Vagina (tissue), 2 donors: ENCODE results near the gene TP53I13. TPM values are rescaled to one million over a fixed set of nuclear protein-coding genes. Genes with fewer than 3 reads are reported as not detected.

Experiments used
- DNase-seq, 2 donors: peaks; one replicate each; pipeline ENCODE4 v3.0.0-alpha.2; 2017; ENCODE audit errors: extremely low spot score in 2 of 2
- H3K27ac ChIP-seq: fragments of 200-600 bp; sonication (generic); one replicate; pipeline ENCODE4 v1.5.1; 2019
- H3K27me3 ChIP-seq: fragments of 200-600 bp; sonication (generic); one replicate; pipeline ENCODE4 v1.5.1; 2019
- H3K36me3 ChIP-seq, 2 donors: fragments of 200-600 bp; sonication (generic); one replicate each; pipeline ENCODE4 v1.5.1; 2017 to 2019
- H3K4me1 ChIP-seq: fragments of 200-600 bp; sonication (generic); one replicate; pipeline ENCODE4 v1.5.1; 2019
- H3K4me3 ChIP-seq, 2 donors: fragments of 200-600 bp; sonication (generic); 1 replicate in 1 of 2; 2 replicates in 1 of 2; pipeline ENCODE4 v1.5.1; 2016 to 2019
- H3K9me3 ChIP-seq: fragments of 200-600 bp; sonication (generic); one replicate; pipeline ENCODE4 v1.5.1; 2019
- CTCF ChIP-seq, 3 experiments: fragments of 450-650 bp in 2 of 3; fragments of 200-600 bp in 1 of 3; sonication (generic) in 1 of 3; IDR thresholded peaks; one replicate each; pipeline ENCODE4 v1.5.1; 2017 to 2019; ENCODE audit warnings: antibody characterized with exemption in 3 of 3, mild to moderate bottlenecking in 2 of 3, moderate library complexity in 2 of 3
- POLR2A ChIP-seq, 2 donors: fragments of 450-650 bp; IDR thresholded peaks; one replicate each; pipeline ENCODE4 v1.6.1; 2017; ENCODE audit warnings: antibody characterized with exemption in 2 of 2, mild to moderate bottlenecking in 2 of 2, moderate library complexity in 2 of 2
- POLR2AphosphoS5 ChIP-seq, 2 donors: sonication (generic); formaldehyde crosslinking; IDR thresholded peaks; one replicate each; pipeline ENCODE4 v1.9.0; 2017; ENCODE audit warnings: antibody characterized with exemption in 2 of 2, mild to moderate bottlenecking in 2 of 2, low read depth in 1 of 2; ENCODE audit not compliant: insufficient read depth in 1 of 2
- intact Hi-C: fragments of 100-400 bp; cut with DNase I; formaldehyde crosslinking; loops from one replicate; pipeline ENCODE4 v1.15.1; 2023
- total RNA-seq: library from RNA; depleted of rRNA; stranded (reverse); fragments of >200 nt; gene quantifications from one replicate; pipeline ENCODE4 v1.2.3, GENCODE V29; 2016

TP53I13 gene
- total RNA-seq, 1 donor from 2014 or later: 61.1 TPM

DNA sequence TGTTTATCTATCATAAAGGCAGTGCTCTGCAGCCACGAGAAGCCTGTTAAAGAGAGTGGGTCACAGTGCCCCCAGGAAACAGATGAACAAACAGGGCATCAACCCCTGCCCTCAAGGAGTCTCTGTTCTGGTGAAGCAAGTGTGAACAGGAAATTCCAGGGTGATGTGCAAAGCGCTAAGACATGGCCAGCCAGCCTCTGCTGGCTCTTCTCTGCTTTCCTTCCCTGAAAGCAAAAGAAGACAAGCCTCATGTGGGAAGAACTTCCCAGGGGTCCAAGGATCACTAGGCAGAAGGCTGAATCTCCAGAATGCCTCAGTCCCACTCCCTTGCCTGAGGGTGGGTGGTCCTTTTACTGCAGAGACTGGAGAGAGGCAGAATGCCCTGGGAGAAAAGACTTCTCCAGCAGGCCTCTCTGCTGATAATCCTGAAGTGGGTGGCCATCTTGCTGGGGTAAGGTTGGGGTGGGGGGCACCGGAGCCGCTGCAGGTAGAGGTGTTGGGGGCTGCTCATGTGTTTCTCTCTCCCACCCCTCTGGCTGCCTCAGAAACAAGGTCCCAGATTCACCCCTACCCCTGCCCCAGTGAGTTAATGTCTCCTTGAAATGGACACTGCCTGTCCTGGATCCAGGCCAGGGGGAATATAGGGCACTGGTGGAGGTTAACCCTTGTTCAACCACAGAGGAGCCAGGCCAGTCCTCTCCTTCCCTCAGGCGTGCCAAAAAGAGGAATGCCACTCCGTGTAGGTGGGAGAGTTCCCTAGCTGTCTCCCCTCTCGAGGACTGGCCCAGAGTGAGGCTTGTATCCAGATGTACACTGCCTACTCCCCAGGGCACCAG is 26.8 kb downstream of the TP53I13 start:
- H3K27ac ChIP-seq: peak overlapping the region; percentile 51
- no peaks in the 10 kb centered on the region for H3K27me3 ChIP-seq
- H3K4me1 ChIP-seq: peaks cover 62% of the 10 kb centered on the region
- H3K9me3 ChIP-seq: no peaks in the 10 kb centered on the region
- TF ChIP-seq CTCF (IDR thresholded peaks at IDR 0.05) (no peak), POLR2A (IDR thresholded peaks at IDR 0.05) (no peak), POLR2AphosphoS5 (IDR thresholded peaks at IDR 0.05; ENCODE audit: insufficient read depth in 1 of 2, low read depth in 1 of 2) (no peak)
- no peaks in the 10 kb centered on the region for H3K36me3 ChIP-seq
- no peak for DNase-seq
- H3K4me3 ChIP-seq: no peak overlapping the region
- intact Hi-C loops: no loop called here

- Histone ChIP-seq H3K27ac (peak overlapping the region; percentile 51), H3K4me3 (no peak overlapping the region), H3K27me3 (no peaks in the 10 kb centered on the region), H3K9me3 (no peaks in the 10 kb centered on the region), H3K4me1 (peaks cover 54% of the 10 kb centered on the region), H3K36me3 (no peaks in the 10 kb centered on the region)
- intact Hi-C loops: no loop called here
- no peak for TF ChIP-seq POLR2AphosphoS5 (IDR thresholded peaks at IDR 0.05; ENCODE audit: insufficient read depth in 1 of 2, low read depth in 1 of 2)
- no peak for TF ChIP-seq POLR2A (IDR thresholded peaks at IDR 0.05)
- TF ChIP-seq CTCF (IDR thresholded peaks at IDR 0.05): no peak
- DNase-seq: no peak
These were observed 27.7 kb downstream of the TP53I13 start for GRCh38 chr17:29595943-29596774.

DNA sequence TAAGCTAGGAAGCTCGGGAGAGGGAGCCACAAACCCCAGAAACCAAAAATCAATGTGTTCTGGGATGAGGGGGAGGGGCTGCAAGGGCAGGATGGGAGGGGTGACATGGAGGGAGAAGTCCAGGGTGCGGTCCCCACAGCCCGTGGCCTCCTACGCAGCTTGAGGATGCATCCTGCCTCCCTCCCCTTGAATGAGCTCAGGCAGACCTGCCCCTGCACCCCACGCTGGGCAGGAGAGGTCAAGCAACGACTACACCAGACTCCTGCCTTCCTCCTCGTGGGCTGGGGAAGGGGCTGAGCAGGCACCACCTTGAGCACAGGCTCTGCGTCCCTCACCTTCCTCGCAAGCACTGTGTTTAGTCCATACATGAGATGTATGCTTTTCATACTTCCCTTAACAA is 28.3 kb downstream of the TP53I13 start:
- H3K4me1 ChIP-seq: peaks cover 47% of the 10 kb centered on the region
- no peak for DNase-seq
- H3K27ac ChIP-seq: peak overlapping the region; percentile 51

DNA sequence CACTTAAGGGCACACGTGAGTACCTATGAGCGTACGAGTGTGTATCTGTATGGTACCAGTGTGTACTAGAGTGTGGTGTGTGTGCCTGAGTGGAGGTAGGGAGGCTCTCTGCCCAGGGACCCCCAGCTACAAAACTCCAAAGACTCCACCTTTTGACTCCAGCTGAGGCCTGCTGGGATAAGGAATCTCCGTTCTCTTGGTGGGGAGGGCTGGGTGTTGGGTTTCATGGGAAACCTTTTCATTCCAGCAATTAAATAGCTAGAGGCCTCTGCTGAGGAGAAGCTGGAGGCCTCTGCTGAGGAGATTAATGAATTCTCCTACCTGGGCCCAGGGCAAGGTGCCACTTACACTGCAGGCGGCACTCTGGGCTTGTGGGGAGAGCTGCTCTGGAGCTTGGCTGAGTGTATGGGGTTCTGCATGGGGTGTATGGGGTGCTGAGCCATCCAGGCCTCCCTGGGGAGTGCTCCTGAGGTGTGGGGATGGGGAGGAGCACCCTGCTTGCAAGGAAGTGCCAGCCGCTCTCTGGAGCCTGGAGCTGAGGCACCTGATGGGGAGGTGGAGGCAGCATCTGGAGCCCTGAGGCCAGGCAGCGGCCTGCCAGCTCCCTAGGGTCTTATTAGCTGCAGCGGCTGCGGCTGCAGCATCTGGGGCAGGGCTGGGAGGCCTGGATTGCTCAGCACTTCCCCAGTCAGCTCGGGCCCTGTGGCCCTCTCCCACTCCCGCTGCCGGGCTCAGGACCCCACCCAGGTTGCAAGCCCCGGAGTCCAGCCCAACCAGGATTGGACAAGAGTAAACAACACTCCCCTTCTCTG is 29.1 kb downstream of the TP53I13 start:
- intact Hi-C loops: no loop called here
- Histone ChIP-seq H3K4me1 (peaks cover 40% of the 10 kb centered on the region), H3K9me3 (no peaks in the 10 kb centered on the region), H3K4me3 (no peak overlapping the region), H3K27me3 (no peaks in the 10 kb centered on the region), H3K27ac (peak overlapping the region; percentile 51), H3K36me3 (no peaks in the 10 kb centered on the region)
- no peak for TF ChIP-seq POLR2A (IDR thresholded peaks at IDR 0.05)
- no peak for TF ChIP-seq CTCF (IDR thresholded peaks at IDR 0.05)
- no peak for TF ChIP-seq POLR2AphosphoS5 (IDR thresholded peaks at IDR 0.05; ENCODE audit: insufficient read depth in 1 of 2, low read depth in 1 of 2)
- no peak for DNase-seq

More for the DNA sequence above, 28.3 kb downstream of the TP53I13 start:
- TF ChIP-seq POLR2AphosphoS5 (IDR thresholded peaks at IDR 0.05; ENCODE audit: insufficient read depth in 1 of 2, low read depth in 1 of 2) (no peak), CTCF (IDR thresholded peaks at IDR 0.05) (no peak), POLR2A (IDR thresholded peaks at IDR 0.05) (no peak)
- intact Hi-C loops: no loop called here
- no peaks in the 10 kb centered on the region for H3K9me3 ChIP-seq
- H3K36me3 ChIP-seq: no peaks in the 10 kb centered on the region
- no peak overlapping the region for H3K4me3 ChIP-seq
- no peaks in the 10 kb centered on the region for H3K27me3 ChIP-seq
